ENCODE results near the gene DHRS7B.

Gene DHRS7B

GRCh38 chr17:21166595-21167210, 39.9 kb downstream of the DHRS7B start:
- H3K4me3 ChIP-seq (ENCODE audit: low read depth, low read length) = no peak overlapping the region
- POLR2A ChIA-PET = interaction anchor here (1.0 to 1.5 kb wide), 3 partner anchors 46 to 120 kb away, joined by 3 to 4 read pairs (median 3); no protein-coding TSS in a partner anchor
- CTCF ChIA-PET = interaction anchor here (0.7 to 2.5 kb wide), 3 partner anchors 9 to 47 kb away, joined by 3 to 18 read pairs (median 4); no protein-coding TSS in a partner anchor
- no peak for TF ChIP-seq CTCF (IDR thresholded peaks at IDR 0.05; ENCODE audit: insufficient read depth, low read length, missing control alignments)
- DNase-seq (ENCODE audit: low read depth, low spot score) = peak; percentile 59

GRCh38 chr17:21167303-21167702, 40.5 kb downstream of the DHRS7B start:
- CTCF ChIA-PET = interaction anchor here (0.7 to 2.5 kb wide), 4 partner anchors 8 to 344 kb away, joined by 3 to 18 read pairs (median 4); no protein-coding TSS in a partner anchor

GRCh38 chr17:21168555-21168865, 41.7 kb downstream of the DHRS7B start:
- no peak for TF ChIP-seq CTCF (IDR thresholded peaks at IDR 0.05; ENCODE audit: insufficient read depth, low read length, missing control alignments)
- no peak overlapping the region for H3K4me3 ChIP-seq (ENCODE audit: low read depth, low read length)
- POLR2A ChIA-PET = no interaction called here
- no peak for DNase-seq (ENCODE audit: low read depth, low spot score)
- CTCF ChIA-PET = no interaction called here

More at GRCh38 chr17:21167303-21167702, 40.5 kb downstream of the DHRS7B start:
- POLR2A ChIA-PET = interaction anchor here (1.0 to 1.5 kb wide), 3 partner anchors 46 to 119 kb away, joined by 3 to 4 read pairs (median 3); no protein-coding TSS in a partner anchor
- peak; percentile 7 for DNase-seq (ENCODE audit: low read depth, low spot score)
- no peak overlapping the region for H3K4me3 ChIP-seq (ENCODE audit: low read depth, low read length)
- no peak for TF ChIP-seq CTCF (IDR thresholded peaks at IDR 0.05; ENCODE audit: insufficient read depth, low read length, missing control alignments)

GRCh38 chr17:21169496-21169895, 42.7 kb downstream of the DHRS7B start:
- CTCF ChIA-PET = interaction anchor here (1.4 to 1.9 kb wide), 2 partner anchors 15 to 41 kb away, joined by 3 to 5 read pairs; no protein-coding TSS in a partner anchor
- H3K4me3 ChIP-seq (ENCODE audit: low read depth, low read length) = no peak overlapping the region
- no peak for DNase-seq (ENCODE audit: low read depth, low spot score)
- POLR2A ChIA-PET = no interaction called here
- no peak for TF ChIP-seq CTCF (IDR thresholded peaks at IDR 0.05; ENCODE audit: insufficient read depth, low read length, missing control alignments)

- ChIA-PET POLR2A (no interaction called here), CTCF (interaction anchor here (1.6 to 1.9 kb wide), 2 partner anchors 42 to 51 kb away, joined by 4 to 5 read pairs; no protein-coding TSS in a partner anchor)
- H3K4me3 ChIP-seq (ENCODE audit: low read depth, low read length) = no peak overlapping the region
- no peak for DNase-seq (ENCODE audit: low read depth, low spot score)
- TF ChIP-seq CTCF (IDR thresholded peaks at IDR 0.05; ENCODE audit: insufficient read depth, low read length, missing control alignments) = no peak
Observed at GRCh38 chr17:21170809-21171208, 44.0 kb downstream of the DHRS7B start.

GRCh38 chr17:21171309-21171922, 44.7 kb downstream of the DHRS7B start:
- DNase-seq (ENCODE audit: low read depth, low spot score) = no peak
- ChIA-PET CTCF (interaction anchor here (1.6 kb wide), 1 partner anchor 52 kb away, joined by 4 read pairs; no protein-coding TSS in a partner anchor), POLR2A (no interaction called here)
- no peak overlapping the region for H3K4me3 ChIP-seq (ENCODE audit: low read depth, low read length)
- no peak for TF ChIP-seq CTCF (IDR thresholded peaks at IDR 0.05; ENCODE audit: insufficient read depth, low read length, missing control alignments)

Data from AG04449 (cell line).